Measurements from ENCODE around the gene SLIT3.

DNA sequence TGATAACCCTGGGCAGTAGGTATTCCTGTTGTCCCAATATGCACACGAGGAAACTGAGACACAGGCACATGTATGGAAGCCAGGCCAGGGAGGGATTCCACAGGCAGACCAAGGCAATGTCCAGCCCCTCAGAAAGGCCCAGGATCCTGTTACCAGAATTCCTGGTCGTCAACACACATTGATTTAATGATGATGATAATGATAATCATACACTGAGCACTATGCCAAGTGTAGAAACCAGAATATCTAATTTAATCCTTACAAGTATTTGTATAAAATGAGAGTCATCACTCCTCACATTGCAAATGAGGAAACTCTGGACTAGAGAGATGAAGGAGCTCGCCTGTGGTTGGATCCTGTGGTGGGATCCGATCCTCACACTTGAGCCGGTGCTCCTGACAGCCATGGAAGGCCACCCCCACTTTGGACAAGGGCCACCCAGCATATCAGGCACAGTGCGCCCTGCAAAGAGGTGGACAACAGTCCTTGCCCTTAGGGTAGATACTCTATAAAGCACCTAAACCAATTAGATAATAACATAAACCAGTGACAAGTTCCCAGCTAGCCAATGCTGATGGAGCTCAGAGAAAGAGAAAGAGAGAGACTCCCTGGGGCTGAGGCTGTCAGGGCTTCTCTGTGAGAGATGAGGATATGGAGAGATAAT lies 185.3 kb downstream of the SLIT3 start:
- no peak for TF ChIP-seq EZH2 (IDR thresholded peaks at IDR 0.05; ENCODE audit: low read depth)
- TF ChIP-seq, protein P1, sequence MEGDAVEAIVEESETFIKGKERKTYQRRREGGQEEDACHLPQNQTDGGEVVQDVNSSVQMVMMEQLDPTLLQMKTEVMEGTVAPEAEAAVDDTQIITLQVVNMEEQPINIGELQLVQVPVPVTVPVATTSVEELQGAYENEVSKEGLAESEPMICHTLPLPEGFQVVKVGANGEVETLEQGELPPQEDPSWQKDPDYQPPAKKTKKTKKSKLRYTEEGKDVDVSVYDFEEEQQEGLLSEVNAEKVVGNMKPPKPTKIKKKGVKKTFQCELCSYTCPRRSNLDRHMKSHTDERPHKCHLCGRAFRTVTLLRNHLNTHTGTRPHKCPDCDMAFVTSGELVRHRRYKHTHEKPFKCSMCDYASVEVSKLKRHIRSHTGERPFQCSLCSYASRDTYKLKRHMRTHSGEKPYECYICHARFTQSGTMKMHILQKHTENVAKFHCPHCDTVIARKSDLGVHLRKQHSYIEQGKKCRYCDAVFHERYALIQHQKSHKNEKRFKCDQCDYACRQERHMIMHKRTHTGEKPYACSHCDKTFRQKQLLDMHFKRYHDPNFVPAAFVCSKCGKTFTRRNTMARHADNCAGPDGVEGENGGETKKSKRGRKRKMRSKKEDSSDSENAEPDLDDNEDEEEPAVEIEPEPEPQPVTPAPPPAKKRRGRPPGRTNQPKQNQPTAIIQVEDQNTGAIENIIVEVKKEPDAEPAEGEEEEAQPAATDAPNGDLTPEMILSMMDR (conservative IDR thresholded peaks at IDR 0.05) = no peak

All from PC-9 (cell line).